EL (cell line): ENCODE results near the gene SHQ1.
"Not testable (repeated sequence)": the region's sequence is repeated elsewhere in the genome, so short reads cannot be mapped to it uniquely, and the experiment has no call there.

ENCODE experiments used
- DNase-seq: peaks from one replicate; pipeline ENCODE4 v3.0.0-alpha.2; 2016

SHQ1 gene

GRCh38 chr3:72797773-72798543 lies 50.3 kb downstream of the SHQ1 start:
- peak; percentile 38 for DNase-seq

DNA sequence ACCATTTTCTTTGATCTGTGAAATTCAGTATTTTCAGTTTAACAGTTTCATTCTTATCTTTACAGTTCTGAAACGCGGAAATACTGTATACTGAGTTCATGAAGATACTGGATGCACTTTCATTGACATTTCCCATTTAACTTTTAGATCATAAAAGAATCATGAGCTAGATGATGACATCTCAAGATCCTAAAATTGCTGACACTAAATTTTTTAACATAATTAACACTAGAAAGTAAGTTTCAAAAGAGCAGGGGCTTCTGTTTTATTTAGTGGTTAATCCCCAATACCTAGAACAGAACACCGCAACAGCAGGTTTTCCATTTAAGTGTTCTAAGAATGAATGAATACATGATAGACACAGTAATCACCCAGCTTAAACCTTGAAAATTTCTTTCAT lies 54.2 kb downstream of the SHQ1 start:
- no peak for DNase-seq

GRCh38 chr3:72791161-72791560 lies 57.1 kb downstream of the SHQ1 start:
- peak; percentile 27 for DNase-seq

DNA sequence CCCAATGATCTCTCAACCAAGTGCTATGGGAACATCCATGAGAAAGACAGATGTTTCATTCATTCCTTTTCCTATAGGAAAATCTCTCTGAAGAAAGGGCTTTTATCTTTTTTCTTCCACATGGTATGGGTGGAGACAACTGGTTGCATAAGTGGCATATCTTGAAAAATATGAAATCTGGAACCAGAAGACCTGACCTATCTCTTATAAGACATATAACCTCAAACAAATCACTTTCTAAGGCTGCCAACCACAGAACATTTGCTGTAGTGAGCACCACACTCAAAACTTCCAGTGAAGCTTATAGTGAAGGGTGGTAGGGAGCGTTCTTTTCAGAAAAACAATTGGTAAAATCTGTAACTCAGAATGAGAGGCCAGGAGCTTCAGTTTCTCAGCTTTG lies 58.5 kb downstream of the SHQ1 start:
- no peak for DNase-seq

DNA sequence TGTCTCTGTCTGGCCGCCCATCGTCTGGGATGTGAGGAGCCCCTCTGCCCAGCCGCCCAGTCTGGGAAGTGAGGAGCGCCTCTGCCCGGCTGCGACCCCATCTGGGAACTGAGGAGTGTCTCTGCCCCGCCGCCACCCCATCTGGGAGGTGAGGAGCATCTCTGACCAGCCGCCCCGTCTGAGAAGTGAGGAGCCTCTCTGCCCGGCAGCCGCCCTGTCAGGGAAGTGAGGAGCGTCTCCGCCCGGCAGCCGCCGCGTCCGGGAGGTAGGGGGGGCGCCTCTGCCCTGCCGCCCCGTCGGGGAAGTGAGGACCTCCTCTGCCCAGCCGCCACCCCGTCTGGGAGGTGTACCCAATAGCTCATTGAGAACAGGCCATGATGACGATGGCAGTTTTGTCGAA lies 60.0 kb downstream of the SHQ1 start:
- not testable (repeated sequence) for DNase-seq

DNA sequence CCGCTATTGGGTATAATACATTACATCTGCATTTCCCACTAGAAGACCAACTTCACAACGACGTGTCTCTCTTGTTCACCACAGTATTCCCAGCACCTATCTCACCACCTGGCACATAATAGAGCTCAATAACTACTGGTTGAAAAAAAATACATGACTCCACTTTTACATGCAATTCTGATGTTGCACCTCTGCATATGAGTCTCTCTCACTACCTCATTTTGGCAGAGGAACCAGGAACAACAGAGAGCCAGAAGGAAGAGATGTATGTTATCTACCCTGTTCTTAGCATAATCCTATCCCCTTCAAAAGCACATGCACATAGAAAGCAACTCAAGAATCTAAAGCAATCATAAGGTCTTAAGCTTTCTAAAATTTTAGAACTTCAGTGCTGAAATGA lies 61.6 kb downstream of the SHQ1 start:
- DNase-seq = no peak

- no peak for DNase-seq
These were observed 64.0 kb downstream of the SHQ1 start for GRCh38 chr3:72784226-72784625.

GRCh38 chr3:72782521-72782920 lies 65.7 kb downstream of the SHQ1 start:
- no peak for DNase-seq

DNA sequence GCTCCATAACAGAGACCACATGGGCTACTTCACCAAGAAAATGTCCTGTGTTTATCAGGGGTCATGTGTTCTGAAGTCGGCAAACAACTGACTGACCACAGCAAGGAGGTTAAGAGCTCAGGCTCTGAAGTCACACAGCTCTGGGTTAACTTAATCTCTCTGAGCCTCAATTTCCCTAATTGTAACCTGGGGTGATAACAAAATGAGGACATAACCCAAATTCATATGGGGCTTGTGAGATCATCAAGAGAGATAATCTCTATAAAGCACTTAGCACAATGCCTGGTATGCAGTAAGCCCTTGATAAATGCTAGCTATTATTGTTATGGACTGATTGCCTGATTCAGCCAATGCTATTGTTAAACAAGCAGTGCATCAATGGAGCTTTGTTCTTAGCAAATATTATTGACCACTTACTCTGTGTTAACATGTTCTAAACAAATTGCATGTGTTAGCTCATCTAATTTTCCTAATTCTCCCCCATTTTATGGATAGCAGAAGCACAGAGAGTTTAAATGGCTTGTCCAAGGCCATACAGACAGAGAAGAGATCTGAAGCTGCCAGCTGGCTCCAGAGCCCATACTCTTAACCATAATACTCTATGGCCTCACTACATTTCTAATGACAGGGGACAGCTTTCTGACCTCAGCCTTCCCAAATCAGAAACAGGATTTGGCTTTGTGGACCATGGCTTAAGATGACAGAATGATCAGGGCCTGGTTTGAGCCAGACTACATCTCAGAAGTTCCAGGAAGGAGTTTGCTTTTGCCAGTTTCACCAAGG lies 78.3 kb downstream of the SHQ1 start:
- DNase-seq = no peak

DNA sequence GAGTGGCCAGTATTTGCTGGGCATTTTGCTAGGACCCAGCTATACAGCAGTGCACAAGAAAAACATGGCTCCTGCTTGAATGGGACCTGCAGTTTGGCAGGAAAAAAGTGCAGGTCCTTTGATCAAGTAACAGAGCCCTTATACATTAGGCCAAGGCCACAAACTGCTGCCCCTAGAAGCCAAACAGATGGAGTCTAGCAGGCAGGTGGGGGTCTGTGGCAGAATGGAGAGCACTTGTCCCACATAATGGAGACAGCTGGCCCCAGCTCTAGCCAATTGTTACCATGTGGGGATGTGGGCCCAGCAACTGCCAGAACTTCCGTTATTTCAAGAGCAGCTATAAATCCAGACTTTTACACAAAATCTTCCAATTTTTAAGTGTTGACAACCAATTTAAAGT lies 79.3 kb downstream of the SHQ1 start:
- DNase-seq = no peak

- DNase-seq = no peak
These were observed 79.8 kb downstream of the SHQ1 start for GRCh38 chr3:72768481-72768880.

- DNase-seq = no peak
These were observed 80.2 kb downstream of the SHQ1 start for GRCh38 chr3:72768006-72768441.

- DNase-seq = no peak
These were observed 81.4 kb downstream of the SHQ1 start for GRCh38 chr3:72766866-72767265.

DNA sequence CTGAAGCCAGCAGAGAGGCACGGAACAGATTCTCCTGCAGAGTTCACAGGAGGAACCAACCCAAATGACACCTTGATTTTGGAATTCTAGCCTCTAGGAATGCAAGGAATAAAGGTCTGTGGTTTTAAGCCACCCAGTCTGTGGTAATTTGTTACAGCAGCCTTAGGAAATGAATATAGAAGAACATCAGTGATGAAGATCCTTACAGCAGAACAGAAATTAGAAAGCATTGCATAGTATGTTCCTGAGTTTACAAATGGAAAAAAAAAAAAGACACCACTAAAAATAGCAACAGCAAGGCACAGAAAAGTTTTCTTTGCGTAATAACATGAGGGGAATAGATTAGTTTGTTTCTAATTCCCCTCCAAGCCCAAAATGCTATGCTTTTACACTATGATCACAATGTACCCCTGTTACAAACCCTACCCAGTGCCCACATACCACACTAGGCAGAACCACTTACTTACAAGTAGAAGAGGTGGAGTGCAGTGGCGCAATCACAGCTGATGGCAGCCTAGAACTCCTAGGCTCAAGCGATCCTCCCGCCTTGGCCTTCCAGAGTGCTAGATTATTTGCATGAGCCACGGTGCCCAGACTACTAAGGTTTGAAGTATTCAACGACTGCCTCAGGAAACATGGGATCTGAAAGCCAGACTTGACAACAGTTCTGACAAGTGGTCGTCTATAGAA lies 84.3 kb downstream of the SHQ1 start:
- no peak for DNase-seq

- no peak for DNase-seq
These were observed 86.8 kb downstream of the SHQ1 start for GRCh38 chr3:72761410-72761809.

GRCh38 chr3:72760225-72760624 lies 88.0 kb downstream of the SHQ1 start:
- DNase-seq = no peak

DNA sequence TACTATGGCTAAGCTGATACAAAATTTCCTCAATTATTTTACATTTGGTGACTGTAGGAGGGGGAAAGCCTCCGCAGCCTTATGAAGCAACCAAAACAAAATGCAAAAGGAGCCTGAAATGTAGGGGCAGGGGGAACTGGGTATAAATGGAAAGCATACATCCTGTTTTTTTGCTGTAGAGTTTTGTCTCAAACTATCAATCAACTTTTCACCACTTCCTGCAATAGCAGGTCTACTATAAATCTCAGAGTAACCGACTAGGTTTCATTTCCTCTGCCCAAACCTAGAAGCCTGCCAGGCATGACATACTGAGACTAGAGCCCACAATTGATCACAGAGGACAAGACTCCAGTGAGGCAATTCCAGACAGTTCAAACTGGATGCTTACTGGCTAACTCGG lies 91.3 kb downstream of the SHQ1 start:
- DNase-seq = no peak

- DNase-seq = no peak
These were observed 93.7 kb downstream of the SHQ1 start for GRCh38 chr3:72754582-72754981.

DNA sequence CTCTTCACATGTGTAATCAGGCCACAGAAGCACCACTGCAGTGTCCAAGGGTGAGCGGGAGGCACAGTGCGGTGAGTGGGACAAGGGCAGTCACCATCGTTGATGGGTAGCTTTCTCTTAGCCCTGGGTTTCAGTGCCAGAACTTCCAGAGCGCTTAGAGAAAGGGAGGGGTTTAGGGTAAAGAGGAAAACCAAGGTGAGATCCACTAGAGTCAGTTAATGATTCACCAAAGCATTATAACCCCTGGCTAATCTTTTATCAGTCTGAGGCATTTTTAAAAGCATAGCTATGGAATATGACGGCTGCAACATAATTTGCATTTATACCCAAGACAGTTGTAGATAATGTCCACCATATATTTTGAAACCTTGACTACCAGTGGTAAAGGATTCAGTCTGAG lies 94.8 kb downstream of the SHQ1 start:
- DNase-seq = no peak

GRCh38 chr3:72750405-72750965 lies 97.8 kb downstream of the SHQ1 start:
- no peak for DNase-seq

DNA sequence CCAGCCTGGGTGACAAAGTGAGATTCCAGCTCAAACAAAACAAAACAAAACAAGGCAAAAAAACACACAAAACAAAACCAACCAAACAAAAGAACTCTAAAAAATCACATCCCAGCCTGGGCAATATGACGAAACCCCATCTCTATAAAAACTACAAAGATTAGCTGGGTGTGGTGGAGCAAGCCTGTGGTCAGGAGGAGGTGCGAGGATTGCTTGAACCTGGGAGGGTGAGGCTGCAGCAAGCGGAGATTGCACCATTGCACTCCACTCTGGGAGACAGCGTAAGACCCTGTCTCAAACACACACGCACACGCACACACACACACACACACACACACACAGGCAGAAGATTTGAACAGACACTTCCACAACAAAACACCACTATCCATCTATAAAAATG lies 99.6 kb downstream of the SHQ1 start:
- DNase-seq = no peak

DNA sequence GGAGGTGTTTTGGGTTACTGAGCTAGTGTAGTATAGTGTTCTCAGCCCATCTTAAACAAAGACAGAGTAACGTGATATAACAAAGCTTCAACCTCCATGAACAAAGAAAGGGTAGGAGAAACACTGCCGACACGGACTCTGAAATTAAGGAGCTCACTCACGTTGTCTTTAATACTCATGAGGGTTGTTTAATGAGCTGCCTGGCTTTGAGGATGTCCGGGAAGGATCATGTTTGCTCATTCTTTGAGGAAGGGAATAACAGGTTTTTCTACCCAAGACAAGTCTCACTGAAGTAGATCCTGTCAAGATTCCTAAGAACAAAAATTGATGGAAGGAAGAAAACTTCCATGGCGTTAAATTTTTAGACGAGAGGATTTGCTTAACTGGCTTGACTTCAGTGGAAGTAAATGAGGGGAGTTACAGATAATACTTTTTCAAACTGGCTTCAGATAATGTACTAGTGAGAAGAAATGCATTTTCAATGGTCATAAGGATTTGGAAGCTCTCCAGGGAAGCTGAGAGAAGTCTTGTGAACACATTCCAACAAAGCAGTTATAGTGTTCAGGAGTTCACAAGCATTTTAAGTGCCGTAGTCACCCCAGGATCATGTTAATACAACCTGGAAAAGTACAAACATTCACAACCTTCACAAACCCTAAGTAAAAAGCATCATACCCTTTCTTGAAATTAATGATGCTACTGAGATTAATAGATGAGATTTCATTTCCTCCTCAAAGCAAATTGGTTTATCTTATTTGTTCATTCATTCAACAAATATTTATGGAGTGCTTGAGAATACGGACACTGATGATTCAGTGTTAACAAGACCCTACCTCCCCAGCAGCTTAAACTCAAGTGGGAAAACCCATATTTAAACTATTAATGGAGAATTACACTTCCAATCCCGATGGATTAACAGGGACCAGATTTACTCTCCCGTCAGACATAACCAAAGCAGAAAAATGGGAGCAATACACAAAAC lies 101.5 kb downstream of the SHQ1 start:
- DNase-seq = peak; percentile 16
